CD4-positive, alpha-beta T cell treated with Interleukin-15 for 4 hours (primary cell): ENCODE measurements around the gene SNUPN.
"Not testable (repeated sequence)": the region's sequence is repeated elsewhere in the genome, so short reads cannot be mapped to it uniquely, and the experiment has no call there.

Experiments
- DNase-seq: peaks from one replicate; pipeline ENCODE4 v3.0.0-alpha.2; 2020; ENCODE audit warnings: low spot score

Gene SNUPN

GRCh38 chr15:75583701-75584100 is 41.8 kb downstream of the SNUPN start:
- no peak for DNase-seq

- not testable (repeated sequence) for DNase-seq
These were observed 42.6 kb downstream of the SNUPN start for GRCh38 chr15:75582943-75583342.

- DNase-seq = peak; percentile 72
These were observed 46.3 kb downstream of the SNUPN start, which contains the start of gene PTPN9 for GRCh38 chr15:75578948-75579920. Gene PTPN9, minus strand, starts transcription at chr15:75579315. Its CDS starts 539 bp downstream, at chr15:75578776.

DNA sequence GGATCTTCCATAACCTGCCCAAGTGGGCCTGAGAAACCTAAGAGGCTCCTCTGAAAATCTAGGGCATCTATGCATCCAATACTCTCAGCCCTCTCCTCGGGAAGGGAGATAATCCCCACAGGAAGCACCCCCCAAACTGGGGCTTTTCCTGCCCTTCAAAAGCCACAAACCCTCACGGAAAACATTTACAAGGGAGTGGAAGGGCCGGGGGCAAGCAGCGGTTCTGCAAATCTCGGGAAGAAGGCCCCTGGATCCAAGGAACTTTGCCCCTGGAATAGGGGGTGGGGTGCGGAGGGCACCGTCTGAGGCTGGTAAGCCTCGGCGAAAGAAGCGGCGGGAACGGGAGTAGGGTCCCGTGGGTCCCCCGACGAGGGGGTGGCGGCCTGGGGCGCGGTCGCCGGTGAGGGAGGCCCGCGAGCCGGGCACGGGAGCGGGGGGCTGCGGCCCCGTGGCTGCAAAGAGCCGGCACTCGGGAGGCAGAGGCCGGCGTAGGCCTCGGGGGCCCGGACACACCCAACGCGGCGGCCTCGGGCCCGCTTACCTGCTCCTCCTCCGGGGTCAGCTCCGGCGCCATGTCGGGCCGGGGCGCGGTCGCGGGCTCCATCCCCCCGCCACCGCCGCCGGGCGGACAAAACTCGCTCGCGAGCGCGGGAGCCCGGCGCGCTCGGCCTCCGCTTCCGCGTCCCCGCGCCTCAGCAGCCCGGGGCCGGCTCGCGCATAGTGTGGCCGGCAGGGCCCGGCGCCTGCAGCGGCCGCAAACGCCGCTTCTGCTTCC is 47.2 kb downstream of the SNUPN start:
- peak; percentile 14 for DNase-seq

DNA sequence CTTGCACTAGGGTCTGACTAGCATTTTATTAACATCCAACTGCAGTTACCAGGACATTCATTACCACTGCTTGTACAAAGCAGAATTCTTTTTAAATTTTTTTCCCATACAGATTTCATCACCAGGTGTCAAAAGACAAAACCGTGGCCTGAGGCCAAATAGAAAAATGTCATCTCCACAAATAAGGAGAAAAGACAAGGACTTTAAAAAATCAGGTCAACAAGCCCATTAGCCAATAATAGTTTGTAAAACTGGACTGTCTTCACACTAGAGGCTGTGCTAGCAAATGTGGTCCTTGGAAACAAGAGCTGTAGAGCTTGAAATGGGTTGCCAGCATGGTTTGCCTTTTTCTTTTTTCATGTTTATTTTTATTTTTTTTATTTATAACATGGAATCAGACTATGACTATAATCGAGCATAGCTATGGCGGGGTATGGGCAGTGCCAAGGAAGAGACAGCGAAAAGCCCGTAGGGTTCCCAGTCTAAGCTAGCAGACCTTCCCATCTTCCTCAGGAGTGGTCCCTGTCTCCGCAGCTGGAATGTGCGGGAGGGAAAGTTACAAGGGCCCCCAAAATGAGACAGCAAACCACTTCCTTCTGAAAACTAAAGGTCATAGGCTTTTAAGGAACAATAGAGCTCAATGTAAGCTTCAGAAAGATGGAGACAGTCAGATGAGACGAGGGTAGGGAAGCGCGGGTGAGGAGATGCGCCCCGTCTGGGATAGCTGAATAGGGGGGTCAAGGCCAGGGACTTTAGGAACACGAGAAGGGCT is 47.9 kb downstream of the SNUPN start:
- DNase-seq = no peak

DNA sequence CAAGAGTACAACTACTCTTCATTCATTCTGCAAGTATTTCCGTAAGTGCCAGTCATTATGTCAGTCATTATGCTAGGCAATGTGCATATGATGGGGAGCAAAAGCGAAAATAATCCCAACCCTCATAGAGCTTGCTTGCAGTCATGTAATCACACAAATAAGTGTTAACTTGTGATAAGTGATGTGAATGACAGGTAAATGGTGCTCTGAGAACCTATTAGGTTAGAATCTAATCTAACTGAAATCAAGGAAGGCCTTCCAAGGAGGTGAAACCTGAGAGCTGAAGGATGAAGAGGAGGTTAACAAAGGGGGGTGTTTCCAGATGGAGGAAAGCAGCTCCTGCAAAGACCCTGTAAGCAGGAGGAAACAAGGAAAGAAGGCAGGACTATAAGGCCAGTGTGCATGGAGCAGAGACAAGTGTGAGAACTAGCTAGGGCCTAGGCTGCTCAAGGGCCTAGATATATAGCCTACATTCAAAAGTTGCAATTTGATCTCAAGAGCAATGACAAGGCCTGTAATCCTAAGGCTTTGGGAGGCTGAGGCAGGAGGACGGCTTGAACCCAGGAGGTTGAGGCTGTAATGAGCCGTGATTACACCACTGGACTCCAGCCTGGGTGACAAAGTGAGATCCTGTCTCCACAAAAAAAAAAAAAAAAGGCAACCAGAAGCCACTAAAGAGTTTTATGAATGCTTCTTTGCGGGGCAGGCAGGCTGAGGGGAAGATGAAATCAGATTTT is 51.7 kb downstream of the SNUPN start:
- DNase-seq = no peak

DNA sequence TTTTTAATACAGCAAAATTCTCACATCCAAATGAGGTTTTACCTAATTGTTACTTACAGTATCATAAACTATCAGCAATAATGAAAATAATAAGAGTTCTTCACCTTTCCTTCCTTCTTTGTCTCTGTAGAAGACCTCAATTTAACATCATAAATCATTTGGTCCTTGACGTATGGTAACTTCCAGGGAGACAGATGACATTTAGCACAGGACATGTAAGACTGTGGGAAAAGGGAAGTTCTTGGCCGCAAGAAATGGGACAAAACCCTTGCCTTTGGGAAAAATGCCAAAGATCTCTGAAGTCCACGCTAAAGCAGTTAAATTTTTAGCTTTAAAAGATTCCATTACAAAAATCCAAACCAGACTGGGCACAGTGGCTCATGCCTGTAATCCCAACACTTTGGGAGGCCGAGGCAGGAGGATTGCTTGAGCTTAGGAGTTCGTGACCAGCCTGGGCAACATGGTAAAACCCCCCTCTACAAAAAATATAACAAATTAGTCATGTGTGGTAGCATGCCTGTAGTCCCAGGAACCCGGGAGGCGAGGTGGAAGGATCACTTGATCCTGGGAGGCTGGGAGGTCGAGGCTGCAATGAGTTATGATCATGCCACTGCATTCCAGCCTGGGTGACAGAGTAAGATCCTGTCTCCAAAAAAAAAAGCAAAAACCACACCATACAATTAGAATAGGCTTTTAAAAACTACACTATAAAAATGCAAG is 55.2 kb downstream of the SNUPN start:
- no peak for DNase-seq

- DNase-seq = no peak
These were observed 60.2 kb downstream of the SNUPN start for GRCh38 chr15:75565062-75565970.

GRCh38 chr15:75561888-75562287 is 63.6 kb downstream of the SNUPN start:
- no peak for DNase-seq

GRCh38 chr15:75559360-75559759 is 66.2 kb downstream of the SNUPN start:
- DNase-seq = not testable (repeated sequence)

DNA sequence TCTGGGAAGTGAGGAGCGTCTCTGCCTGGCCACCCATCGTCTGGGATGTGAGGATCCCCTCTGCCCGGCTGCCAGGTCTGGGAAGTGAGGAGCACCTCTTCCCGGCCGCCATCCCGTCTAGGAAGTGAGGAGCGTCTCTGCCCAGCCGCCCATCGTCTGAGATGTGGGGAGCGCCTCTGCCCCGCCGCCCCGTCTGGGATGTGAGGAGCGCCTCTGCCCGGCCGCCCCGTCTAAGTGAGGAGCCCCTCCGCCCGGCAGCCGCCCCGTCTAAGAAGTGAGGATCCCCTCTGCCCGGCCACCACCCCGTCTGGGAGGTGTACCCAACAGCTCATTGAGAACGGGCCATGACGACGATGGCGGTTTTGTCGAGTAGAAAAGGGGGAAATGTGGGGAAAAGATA is 66.6 kb downstream of the SNUPN start:
- not testable (repeated sequence) for DNase-seq

DNA sequence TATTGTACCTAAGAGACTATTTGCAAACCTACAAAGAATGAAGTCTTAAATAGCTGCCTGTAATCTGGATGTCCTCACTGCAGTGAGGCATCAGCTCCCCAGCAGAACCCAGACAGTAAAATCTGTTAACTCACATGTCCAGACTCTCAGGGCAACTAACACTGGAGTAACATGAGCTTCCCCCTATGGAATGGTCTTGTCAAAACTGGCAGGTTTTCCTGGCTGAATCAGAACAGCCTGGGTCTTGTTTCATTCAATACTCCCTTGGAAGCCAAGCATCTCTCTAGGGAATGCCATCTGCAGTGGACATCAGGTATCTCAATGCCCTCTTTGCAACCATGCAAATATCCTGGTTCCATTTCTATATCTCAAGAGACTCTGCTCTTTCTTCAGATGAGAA is 70.8 kb downstream of the SNUPN start:
- no peak for DNase-seq

GRCh38 chr15:75553659-75554058 is 71.9 kb downstream of the SNUPN start:
- DNase-seq = no peak

DNA sequence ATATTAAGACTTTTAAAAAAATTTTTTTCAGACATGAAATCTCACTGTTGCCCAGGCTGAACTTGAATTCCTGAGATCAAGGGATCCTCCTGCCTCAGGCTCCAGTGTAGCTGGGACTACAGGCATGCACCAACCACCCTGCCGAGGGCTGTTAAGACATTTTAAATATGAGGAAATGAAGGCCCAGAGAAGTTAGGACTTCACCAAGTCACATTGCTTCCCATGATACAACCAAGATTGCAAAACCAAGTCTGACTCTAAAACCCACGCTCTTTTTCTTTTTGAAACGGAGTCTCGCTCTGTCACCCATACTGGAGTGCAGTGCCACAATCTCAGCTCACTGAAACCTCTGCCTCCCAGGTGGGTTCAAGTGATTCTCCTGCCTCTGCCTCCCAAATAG is 74.4 kb downstream of the SNUPN start:
- no peak for DNase-seq
